NCI-H524 (cell line): ENCODE measurements around the gene ITGB5.

Experiments
- DNase-seq, 2 experiments: peaks; one replicate each; lab custom pipeline; 2025; lab: John Stamatoyannopoulos, UW

Gene ITGB5

DNA sequence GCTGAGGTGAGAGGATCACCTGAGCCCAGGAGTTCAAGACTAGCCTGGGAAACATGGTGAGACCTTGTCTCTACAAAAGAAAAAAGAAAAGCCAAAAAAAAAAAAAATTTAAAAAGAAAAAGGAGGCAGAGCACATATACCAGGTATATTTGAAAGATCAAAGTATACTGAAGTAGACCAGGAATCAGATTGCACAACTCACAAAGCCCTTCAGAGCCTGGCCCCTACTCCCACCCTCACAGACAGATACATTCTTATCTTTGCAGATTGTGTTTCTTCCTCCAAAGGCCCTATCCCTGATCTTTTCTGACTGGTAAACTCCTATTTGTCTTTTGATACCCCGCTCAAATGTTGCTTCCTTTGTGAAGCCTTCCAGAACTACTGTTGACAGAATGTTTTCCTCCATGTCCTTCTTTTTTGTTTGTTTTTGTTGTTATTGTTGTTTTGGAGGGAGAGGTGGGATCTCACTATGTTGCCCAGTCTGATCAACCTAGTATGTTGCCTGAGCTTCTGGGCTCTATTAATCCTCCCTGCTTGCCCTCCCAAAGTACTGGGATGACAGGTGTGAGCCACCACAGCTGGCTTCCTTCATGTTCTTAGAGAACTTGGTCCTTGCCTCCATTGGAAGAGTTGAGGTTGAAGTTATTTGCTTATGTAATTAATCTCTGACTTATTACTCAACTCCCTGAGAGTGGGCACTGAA lies 9.8 kb upstream of the ITGB5 start:
- DNase-seq: no peak

- no peak for DNase-seq
Measured at GRCh38 chr3:124895756-124896155, 8.6 kb upstream of the ITGB5 start.

DNA sequence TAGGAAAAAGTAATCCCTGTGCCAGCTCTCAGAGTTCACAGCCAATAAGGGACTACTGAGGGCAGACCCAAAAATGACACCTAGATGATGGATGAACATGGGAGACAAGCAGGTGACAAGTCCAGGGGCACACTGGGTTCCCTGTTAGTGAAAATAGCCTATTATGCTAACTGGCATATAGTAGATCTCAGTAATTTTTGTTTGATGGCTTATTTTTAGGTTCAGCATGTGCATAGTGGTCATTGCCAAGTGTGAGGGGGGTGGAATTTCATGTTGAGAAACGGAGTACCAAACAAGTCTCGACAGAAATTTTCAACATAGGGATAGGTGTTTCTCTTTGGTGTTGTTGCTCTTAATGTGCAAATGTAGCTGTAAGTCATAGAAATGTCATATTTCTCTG lies 6.4 kb upstream of the ITGB5 start:
- no peak for DNase-seq

- DNase-seq: no peak
Measured at GRCh38 chr3:124890573-124891190, 3.5 kb upstream of the ITGB5 start.

DNA sequence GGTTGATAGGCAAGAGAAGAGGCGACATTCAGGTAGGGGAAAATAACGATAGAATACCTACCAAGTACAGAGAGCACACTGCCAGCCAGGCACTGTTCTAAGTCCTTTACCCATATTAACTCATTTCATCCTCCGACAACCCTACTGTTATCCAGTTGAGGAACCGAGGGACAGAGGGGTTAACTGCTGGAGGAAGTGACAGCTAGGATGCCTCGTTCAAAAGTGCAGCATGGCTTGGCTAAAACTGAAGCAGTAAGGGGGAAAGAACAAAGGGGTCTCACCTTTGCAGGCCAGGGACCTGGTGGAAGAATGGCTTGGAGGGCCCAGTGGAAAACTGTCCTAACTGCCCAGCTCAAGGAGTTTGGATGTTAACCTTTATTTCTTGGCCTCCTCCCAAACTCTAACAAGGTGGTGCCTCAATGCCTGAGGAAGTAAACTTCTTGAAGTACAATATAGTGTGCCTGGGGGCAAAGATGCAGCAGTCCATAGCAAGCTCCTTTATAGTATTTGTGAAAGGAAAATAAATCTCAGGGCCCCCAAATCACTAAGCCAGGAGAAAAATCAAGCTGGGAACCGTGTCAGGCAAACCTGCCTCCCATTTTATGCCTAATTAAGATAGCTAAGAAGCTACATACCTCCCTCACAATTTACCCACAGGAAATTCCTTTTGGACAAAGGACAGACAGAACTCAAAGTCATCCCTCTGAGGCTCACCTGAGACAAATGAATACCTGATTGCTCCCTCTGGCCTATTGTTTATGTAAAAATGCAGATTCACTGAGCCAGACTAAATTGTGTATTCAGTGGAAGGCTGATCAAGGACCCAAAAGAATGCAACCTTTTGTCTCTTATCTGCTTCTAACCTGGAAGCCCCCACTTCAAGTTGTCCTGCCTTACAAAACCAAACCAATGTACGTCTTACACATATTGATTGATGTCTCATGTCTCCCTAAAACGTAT lies 1.6 kb upstream of the ITGB5 start:
- no peak for DNase-seq

GRCh38 chr3:124887932-124888298 lies 750 bp upstream of the ITGB5 start:
- DNase-seq: no peak

DNA sequence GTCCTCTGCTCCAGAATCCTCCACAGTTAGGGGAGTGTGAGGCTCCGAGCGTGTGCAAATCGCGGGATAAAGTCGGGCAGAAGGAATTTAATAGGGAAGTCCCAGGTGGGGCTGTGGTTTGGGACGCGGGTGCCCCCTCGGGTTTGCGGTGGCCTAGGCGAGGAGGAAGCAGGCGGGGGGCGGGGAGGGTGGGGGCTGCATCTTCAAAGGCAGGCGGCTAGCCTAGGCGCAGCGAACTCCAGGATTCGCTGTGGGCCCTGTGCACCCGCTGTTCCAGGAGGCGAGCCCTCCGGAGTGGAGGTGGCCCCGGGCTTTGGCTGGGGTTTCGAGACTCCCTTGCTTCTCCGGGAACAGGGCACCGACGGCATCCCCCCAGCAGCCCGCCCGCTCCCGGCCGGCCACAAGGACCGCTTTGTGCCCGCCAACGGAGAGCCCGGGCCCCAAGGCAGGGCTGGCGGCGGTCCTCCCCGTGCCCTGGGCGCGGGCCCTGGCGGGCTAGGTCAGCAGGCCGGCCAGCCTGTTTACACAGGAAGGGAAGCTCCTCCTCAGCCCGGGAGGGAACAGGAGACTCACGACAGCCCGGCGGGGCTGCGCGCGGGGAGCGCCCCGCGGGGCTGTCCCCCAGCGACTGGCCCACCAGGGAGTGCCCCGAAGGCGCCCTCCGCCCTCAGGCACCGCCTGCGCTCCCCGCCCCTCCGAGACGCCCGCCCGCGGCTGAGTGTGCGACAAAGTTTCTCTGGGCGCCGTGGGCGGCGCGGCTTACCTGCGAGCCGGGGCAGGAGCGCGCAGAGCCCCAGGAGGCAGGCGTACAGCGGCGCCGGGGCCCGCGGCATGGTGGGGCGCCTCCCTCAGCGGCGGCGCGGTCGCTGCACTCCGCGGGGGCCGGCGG lies 753 bp downstream of the ITGB5 start:
- peak; percentile 33 to 55 for DNase-seq

DNA sequence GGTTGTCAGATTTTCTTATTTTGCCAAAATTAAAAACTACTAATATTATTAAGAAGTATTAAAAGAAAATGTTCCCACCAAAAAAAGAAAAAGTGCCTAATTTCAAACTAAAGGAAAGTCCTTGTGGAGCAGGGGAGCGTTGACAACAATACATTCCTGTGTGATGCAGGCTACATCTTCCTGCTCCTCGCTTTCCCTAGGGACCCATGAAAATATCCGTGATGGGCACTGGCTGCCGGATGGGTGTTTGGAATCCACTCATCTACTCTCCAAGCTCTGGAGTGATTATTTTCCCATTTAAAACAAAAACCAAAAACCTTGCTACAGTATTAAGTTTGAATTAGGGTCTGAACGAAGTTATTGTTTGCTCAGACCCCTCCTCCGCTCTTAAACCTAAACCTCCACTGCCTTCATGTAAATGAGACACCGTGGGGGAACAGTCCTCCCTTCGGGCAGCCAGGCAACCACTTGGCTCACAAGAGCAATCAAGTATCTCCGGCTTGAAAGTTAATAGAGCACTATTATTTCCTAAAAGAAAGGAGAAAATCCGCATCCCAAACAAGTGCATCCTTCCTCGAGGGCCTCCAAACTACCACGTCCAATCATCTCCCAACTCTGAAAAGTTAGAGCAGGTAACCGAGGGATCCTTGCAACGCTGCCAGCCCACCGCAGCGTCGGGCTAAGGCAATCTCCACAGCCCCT lies 1.5 kb downstream of the ITGB5 start:
- peak in 1 of 2 experiments; percentile 48 for DNase-seq

GRCh38 chr3:124884474-124885101 lies 2.6 kb downstream of the ITGB5 start:
- DNase-seq: no peak

GRCh38 chr3:124883766-124884473 lies 3.2 kb downstream of the ITGB5 start:
- DNase-seq: no peak

DNA sequence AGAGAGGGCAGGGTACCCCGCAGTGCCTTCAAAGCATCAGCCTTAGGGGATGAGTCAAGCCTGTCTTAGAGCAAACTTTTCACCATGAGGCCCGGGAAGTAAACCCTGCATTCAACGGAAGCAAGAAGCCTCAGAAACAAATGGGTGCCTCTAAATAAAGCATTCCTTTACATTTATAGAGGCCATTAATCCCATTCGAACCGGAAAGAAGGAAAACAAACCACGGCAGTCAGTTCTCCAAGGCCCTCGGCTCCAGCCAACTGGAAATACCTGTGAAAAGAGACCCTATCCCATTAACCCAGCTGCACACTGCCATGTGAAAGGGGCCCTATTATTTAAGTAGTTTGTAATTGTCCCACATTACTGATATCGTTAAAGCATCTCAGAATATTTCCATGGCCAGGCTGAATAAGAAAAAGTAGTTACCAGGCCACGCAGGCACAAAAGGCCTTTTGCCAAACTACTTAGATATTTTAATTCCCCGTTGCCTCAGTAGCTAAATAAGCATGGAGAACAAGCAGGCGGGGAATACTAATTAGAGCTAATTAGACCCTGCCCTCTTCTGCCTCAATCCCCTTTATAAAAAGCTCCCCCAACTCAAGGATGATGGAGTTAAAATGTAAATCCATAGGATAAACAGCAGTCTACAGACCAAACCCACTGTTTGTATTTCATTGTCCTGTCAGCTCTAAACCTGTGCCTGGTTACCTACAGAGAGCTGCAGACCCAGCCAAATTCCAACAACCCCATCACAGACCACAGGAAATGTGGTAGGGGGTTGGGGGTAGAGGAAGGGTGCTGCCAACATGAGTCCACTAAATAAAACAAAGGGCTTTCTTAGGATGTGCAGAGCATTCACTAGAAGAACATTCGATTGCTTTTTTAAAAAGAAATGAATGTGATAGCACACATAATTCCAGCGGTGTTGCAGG lies 4.1 kb downstream of the ITGB5 start:
- DNase-seq: no peak

GRCh38 chr3:124881976-124882697 lies 5.0 kb downstream of the ITGB5 start:
- DNase-seq: no peak

DNA sequence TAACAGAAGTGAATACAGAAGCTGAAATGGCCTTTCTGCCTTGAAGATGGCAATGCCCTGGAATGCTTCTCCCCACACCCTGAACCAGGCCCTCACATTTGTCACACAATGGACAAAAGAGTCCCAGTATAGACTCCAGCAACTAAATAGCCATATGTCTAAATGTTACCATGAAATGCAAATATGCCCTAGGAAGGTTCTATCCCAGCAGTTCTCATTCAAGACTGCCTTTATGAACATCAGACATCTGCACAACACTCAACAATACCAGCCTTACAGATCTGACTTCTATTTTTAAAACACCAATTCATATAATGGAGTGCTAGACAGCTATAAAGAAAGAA lies 7.9 kb downstream of the ITGB5 start:
- no peak for DNase-seq

GRCh38 chr3:124878561-124879336 lies 8.4 kb downstream of the ITGB5 start:
- no peak for DNase-seq

- no peak for DNase-seq
Measured at GRCh38 chr3:124877674-124878073, 9.5 kb downstream of the ITGB5 start.

DNA sequence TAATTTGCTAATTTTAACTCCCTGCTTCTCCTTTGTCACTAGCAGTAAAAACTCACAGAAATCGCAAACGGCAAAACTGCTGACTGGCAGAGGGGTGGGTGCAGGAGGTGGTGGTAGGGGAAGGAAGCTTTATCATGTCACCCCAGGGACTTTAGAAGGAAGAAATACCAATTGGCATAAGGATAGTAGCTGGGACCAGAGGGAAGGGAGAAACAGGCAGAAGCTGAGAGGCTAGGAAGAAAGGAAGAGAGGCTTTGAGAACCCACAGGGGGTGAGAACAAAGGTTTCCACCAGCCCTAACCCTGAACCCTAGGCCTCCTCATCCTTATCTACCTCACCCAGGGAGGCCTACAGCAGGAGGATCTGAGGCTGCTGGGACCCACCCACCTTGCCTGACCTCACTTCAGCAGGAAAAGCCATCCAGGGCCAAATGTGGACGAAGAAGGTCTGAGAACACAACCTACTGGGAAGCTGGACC lies 10.7 kb downstream of the ITGB5 start:
- DNase-seq: no peak

- DNase-seq: no peak
Measured at GRCh38 chr3:124873226-124873625, 13.9 kb downstream of the ITGB5 start.
